Right atrium auricular region (tissue), 2 donors: ENCODE data around the gene MTREX. TPM values are rescaled to one million over a fixed set of nuclear protein-coding genes. Genes with fewer than 3 reads are reported as not detected.

Experiments
- DNase-seq: peaks from one replicate; pipeline ENCODE4 v3.0.0-alpha.2; 2019; ENCODE audit warnings: low spot score
- H3K27ac ChIP-seq, 2 donors: fragments of 200-600 bp; sonication (generic); 1 replicate in 1 of 2; 2 replicates in 1 of 2; pipeline ENCODE4 v1.5.1; 2016 to 2019
- H3K27me3 ChIP-seq, 2 donors: fragments of 200-600 bp; sonication (generic); one replicate each; pipeline versions ENCODE4 v1.5.1 to v1.6.0; 2017 to 2019
- H3K36me3 ChIP-seq: fragments of 200-600 bp; sonication (generic); one replicate; pipeline ENCODE4 v1.5.1; 2016
- H3K4me1 ChIP-seq, 2 donors: fragments of 200-600 bp; sonication (generic); one replicate each; pipeline versions ENCODE4 v1.5.1 to v1.6.0; 2017 to 2019
- H3K4me3 ChIP-seq, 2 donors: fragments of 200-600 bp; sonication (generic); 1 replicate in 1 of 2; 2 replicates in 1 of 2; pipeline ENCODE4 v1.5.1; 2017 to 2019; ENCODE audit warnings: mild to moderate bottlenecking in 1 of 2, moderate library complexity in 1 of 2
- H3K9me3 ChIP-seq, 2 donors: fragments of 200-600 bp; sonication (generic); one replicate each; pipeline ENCODE4 v1.5.1; 2019
- total RNA-seq, 2 donors: library from RNA; depleted of rRNA; stranded (reverse); fragments of >200 nt; gene quantifications; one replicate each; pipeline ENCODE4 v1.1.0, GENCODE V29; 2016
- TF ChIP-seq, protein P1 (sequence below), 2 donors: fragments of 200-600 bp; sonication (generic); IDR thresholded peaks; one replicate each; pipeline ENCODE4 v1.5.1; 2019; ENCODE audit warnings: antibody characterized with exemption in 2 of 2

Gene MTREX
- total RNA-seq, 2 donors from 2014 or later: 56.7 to 86.0 TPM

DNA sequence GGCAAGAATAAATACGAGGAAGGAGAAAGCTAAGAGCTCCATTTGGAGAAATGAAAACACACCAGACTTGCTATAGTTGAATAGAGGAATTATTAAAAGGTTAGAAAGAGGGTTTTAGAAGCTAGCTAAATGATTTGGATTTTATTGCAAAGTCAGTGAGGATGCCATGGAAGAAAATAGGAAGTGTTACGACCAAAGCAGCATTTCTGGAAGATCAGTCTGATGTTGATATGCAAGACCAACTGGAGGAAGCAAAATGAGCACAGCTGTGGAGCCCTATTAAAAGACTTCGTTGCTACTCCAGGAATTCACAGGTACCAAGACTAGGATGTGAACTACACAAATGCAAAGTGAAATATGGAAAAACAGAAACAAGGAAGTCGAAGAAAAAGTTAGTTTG is 2.4 kb upstream of the MTREX start:
- TF ChIP-seq, protein P1, sequence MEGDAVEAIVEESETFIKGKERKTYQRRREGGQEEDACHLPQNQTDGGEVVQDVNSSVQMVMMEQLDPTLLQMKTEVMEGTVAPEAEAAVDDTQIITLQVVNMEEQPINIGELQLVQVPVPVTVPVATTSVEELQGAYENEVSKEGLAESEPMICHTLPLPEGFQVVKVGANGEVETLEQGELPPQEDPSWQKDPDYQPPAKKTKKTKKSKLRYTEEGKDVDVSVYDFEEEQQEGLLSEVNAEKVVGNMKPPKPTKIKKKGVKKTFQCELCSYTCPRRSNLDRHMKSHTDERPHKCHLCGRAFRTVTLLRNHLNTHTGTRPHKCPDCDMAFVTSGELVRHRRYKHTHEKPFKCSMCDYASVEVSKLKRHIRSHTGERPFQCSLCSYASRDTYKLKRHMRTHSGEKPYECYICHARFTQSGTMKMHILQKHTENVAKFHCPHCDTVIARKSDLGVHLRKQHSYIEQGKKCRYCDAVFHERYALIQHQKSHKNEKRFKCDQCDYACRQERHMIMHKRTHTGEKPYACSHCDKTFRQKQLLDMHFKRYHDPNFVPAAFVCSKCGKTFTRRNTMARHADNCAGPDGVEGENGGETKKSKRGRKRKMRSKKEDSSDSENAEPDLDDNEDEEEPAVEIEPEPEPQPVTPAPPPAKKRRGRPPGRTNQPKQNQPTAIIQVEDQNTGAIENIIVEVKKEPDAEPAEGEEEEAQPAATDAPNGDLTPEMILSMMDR (IDR thresholded peaks at IDR 0.05): no peak
- Histone ChIP-seq H3K4me3 (no peak overlapping the region), H3K27ac (no peak overlapping the region), H3K27me3 (no peaks in the 10 kb centered on the region), H3K4me1 (peaks cover 0 to 50% of the 10 kb centered on the region in 2 donors), H3K36me3 (peaks cover 6% of the 10 kb centered on the region), H3K9me3 (peaks cover 0 to 4% of the 10 kb centered on the region in 2 donors)
- no peak for DNase-seq

DNA sequence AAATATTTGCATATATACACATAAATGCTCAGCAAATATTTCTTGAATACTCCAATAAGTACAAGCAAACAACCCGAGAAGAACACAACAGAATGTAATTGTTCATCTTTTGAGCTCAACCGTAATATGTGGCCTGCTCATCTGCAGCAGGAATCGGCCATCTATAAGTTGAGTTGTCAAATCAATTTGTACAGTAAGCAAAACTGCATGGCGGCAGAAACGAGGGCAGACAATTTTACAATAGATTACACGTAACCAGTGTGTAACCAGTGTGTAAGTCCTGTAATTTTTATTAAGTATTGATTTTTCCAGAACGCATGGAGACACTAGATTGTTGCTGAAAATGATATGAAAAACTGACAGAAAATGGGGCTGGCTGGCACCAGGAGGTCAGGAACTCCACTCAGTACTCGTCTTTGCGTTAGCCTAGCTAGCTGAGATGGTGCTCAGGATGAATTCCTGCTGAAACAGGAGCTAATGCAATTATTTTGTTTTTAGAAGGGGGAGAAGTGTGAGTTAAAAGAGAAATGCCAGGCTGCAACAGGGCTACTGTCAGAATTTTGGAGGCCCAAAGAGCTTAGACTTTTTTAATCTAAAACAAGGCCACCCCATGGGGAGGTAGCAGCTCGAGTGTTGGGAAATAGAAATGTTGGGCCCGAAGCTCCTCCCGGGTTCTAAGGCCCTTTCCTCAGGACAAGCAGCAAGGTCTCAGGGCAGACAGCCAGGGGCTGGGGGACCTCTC is 977 bp upstream of the MTREX start:
- Histone ChIP-seq H3K36me3 (no peaks in the 10 kb centered on the region), H3K9me3 (no peaks in the 10 kb centered on the region), H3K27ac (peak overlapping the region; percentile 93 to 98), H3K4me3 (peak overlapping the region; percentile 86 to 92), H3K27me3 (no peaks in the 10 kb centered on the region), H3K4me1 (peaks cover 0 to 57% of the 10 kb centered on the region in 2 donors)
- no peak for DNase-seq
- TF ChIP-seq, protein P1 (IDR thresholded peaks at IDR 0.05): no peak

DNA sequence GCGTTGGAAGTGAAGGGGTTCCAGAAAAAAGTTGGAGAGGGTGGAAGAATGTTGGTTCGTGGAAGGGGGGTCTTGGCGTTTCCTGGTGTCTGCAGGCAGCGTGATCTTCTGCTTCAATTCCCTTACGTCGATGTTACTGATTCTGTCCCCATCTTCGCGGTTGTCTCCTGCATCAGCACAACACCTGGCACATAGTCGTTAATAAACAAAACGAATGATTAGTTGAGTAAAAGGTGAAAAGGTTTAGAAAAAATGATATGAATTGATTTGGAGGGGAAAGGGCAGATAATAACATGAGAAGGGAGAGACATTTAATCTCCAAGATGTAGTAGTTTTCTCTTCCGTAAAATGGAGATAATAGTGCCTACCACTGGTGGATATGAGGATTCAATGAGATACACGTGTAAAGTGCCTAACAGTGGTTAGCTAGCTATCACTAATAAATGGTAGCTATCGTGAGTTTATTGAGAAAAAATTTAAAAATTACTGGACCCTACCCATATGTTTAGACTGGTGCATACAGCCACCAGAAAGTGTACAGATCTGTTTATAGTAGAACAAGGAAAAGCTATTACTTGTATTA is 556 bp downstream of the MTREX start:
- H3K27ac ChIP-seq: peak overlapping the region; percentile 93 to 98
- peak overlapping the region; percentile 86 to 92 for H3K4me3 ChIP-seq
- peaks cover 0 to 56% of the 10 kb centered on the region in 2 donors for H3K4me1 ChIP-seq
- DNase-seq: no peak
- no peaks in the 10 kb centered on the region for H3K27me3 ChIP-seq
- TF ChIP-seq, protein P1 (IDR thresholded peaks at IDR 0.05): no peak
- no peaks in the 10 kb centered on the region for H3K9me3 ChIP-seq
- no peaks in the 10 kb centered on the region for H3K36me3 ChIP-seq

GRCh38 chr5:55313870-55314617 is 6.3 kb downstream of the MTREX start:
- no peaks in the 10 kb centered on the region for H3K9me3 ChIP-seq
- TF ChIP-seq, protein P1 (IDR thresholded peaks at IDR 0.05): no peak
- peaks cover 0 to 28% of the 10 kb centered on the region in 2 donors for H3K4me1 ChIP-seq
- no peak for DNase-seq
- H3K36me3 ChIP-seq: no peaks in the 10 kb centered on the region
- no peak overlapping the region for H3K27ac ChIP-seq
- H3K27me3 ChIP-seq: no peaks in the 10 kb centered on the region
- H3K4me3 ChIP-seq: no peak overlapping the region

GRCh38 chr5:55316289-55316688 is 8.5 kb downstream of the MTREX start:
- Histone ChIP-seq H3K4me1 (peaks cover 0 to 8% of the 10 kb centered on the region in 2 donors), H3K9me3 (no peaks in the 10 kb centered on the region), H3K36me3 (no peaks in the 10 kb centered on the region), H3K27ac (no peak overlapping the region), H3K4me3 (no peak overlapping the region), H3K27me3 (no peaks in the 10 kb centered on the region)
- DNase-seq: no peak
- TF ChIP-seq, protein P1 (IDR thresholded peaks at IDR 0.05): no peak
